Measurements from ENCODE around the gene WSB1.

The WSB1 gene

DNA sequence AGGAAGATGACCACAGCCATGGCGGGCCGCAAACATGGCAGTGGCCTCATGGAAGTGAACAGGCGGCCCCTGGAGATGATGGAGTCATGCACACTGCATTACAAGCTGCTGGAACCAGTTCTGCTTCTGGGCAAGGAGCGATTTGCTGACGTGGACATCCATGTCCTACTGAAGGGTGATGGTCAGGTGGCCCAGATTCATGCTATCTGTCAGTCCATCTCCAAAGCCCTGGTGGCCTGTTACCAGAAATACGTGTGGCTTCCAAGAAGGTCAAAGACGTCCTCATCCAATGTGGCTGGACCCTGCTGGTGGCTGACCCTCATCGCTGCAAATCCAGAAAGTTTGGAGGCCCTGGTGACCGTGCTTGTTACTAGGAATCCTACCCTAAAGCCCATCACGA, 13.4 kb upstream of the WSB1 start:
- DNase-seq, result no peak

DNA sequence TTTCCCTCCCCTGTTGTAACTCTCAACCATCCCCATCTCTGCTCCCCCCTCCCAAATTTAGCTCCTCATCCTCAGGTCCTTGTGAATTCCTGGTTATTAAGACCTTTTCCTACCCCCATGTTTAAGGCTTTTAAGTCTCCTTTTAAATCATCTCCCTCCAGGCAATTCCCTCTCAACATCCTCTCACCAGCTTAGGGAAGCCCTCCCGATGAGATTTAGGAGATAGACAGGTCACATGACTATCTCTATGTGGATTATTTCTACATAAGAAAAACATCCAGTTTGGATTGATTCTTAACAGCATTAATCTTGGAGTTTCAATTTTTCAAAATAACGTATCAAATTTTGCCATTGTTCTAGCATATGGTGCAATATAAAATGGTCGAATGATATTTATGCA, 12.5 kb upstream of the WSB1 start:
- no peak for DNase-seq

GRCh38 chr17:27282054-27282551, 11.8 kb upstream of the WSB1 start:
- peak; percentile 65 for DNase-seq

GRCh38 chr17:27283060-27283459, 10.9 kb upstream of the WSB1 start:
- DNase-seq, result no peak

GRCh38 chr17:27283751-27284150, 10.2 kb upstream of the WSB1 start:
- DNase-seq, result no peak

GRCh38 chr17:27284811-27285415, 9.0 kb upstream of the WSB1 start:
- no peak for DNase-seq

GRCh38 chr17:27285516-27285915, 8.4 kb upstream of the WSB1 start:
- no peak for DNase-seq

DNA sequence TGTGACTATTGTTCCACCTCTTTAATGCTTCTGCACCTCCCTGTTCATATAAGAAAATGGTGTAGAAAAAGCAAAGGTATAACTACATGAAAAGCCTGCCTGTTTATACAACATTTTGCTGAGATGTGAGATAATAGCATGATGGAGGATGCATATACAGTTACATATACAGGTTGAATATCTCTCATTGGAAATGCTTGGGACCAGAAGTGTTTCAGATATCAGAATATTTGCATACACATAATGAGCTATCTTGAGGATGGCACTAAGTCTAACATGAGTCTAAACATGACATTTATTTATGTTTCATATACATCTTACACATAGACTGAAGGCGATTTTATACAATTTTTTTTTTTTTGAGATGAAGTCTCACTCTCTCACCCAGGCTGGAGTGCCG, 5.7 kb upstream of the WSB1 start:
- DNase-seq, result no peak

GRCh38 chr17:27289856-27290255, 4.1 kb upstream of the WSB1 start:
- DNase-seq, result no peak

- no peak for DNase-seq
Measured at GRCh38 chr17:27290916-27291598, 2.9 kb upstream of the WSB1 start.

GRCh38 chr17:27293359-27293897, 486 bp upstream of the WSB1 start:
- no peak for DNase-seq

DNA sequence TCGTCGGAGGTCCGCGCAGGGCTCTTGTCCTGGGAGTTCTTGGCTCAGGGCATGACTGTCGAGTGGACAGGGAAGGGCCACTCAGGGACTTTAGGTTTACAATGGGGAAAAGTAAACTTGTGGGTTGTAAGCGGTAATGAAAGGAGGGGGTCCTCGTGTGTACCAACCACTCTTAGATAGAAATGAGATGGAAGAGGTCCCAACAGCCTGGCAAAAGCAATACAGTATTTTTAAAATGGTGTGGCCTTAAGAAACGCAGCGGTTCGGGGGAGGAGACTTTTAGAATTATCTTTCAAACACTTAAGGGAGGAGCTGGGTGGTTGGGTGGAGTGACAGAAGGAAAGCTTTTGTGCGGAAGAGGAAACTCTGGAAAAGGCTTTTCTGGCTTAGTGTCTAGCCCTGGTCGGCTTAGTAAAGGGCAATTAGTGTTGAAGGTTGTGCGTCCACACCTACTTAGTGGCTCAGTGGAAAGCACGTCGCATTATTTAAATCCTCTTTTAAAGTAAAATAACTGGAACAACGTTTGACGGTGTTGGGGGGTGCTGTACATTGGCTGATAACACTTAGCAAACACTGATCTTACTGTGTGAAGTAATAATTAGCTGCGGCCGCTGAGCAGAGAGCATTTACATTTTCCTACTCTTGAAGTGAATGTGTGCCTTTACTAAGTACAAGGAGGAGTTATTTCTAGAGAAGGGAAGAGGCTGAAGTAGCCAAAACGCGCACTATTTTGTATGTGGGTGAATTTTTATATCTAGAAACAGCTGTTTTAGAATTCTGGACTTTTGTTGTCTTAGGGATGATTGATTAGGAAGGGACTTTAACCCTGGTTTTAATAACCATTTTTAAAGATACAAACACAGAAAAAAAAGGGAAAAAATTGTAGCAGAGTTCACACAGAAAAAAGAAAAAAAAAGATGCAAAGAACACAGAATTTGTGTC, 1.0 kb downstream of the WSB1 start:
- DNase-seq, result peak; percentile 86

DNA sequence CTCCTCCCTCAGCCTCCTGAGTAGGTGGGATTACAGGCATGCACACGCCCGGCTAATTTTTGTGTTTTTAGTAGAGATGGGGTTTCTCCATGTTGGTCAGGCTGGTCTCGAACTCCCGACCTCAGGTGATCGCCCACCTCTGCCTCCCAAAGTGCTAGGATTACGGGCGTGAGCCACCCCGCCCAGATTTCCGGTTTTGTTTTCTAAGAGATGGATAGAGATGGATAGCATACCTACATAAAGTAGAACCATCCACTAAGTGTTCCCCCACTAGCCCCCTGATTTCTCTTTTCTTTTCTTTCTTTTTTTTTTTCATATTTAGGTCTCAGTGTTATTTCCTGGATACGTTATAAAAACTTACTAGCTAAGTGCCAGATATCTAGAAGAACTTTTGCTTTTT, 2.0 kb downstream of the WSB1 start:
- DNase-seq, result no peak

DNA sequence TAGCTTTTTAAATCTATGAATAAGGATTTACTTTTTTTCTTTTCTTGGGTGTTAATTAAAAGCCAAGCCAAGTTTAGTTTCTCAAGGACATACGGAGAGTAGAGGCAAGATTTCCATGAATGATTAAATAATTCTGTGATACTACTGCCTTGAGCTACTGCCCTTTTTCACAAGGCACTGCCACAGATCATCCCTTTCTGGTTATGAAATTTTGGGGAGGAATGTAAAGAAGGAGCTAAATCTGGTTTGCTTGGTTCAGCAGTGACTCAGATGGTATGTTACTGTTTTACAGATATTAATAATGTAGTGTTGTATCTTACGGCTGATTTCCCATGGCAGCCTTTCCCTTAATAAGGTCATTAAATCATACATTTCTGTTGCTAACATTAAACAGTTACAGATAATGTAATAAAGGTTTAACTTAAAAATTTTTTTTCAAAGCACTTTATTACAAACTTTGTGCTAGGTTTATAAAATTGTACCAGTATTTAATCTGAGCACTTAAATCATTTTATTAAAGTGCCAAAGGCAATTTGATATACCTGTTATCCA, 2.6 kb downstream of the WSB1 start:
- DNase-seq, result peak; percentile 78

GRCh38 chr17:27299384-27300049, 5.6 kb downstream of the WSB1 start:
- no peak for DNase-seq

DNA sequence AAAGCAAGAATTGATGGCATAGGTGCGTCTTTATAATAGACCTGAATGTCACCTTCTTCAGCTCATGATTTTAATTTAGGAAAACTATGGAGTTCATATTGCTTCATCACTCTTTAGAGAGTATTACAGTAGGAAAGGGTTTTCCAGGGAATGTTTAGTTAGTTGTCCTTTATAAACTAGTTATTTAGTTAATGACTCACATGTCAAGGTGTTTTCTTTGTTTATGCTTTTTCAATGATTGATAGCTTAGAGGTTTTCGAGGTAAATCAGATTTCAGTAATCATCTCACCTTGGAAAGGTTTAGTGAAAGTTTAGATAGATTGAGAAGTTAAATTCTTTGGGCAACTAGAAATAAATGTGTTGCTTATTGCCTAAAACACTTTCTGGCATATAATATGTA, 9.8 kb downstream of the WSB1 start:
- DNase-seq, result no peak

- no peak for DNase-seq
Measured at GRCh38 chr17:27306276-27306835, 12.4 kb downstream of the WSB1 start.

GRCh38 chr17:27310565-27311110, 16.7 kb downstream of the WSB1 start:
- DNase-seq, result no peak

DNA sequence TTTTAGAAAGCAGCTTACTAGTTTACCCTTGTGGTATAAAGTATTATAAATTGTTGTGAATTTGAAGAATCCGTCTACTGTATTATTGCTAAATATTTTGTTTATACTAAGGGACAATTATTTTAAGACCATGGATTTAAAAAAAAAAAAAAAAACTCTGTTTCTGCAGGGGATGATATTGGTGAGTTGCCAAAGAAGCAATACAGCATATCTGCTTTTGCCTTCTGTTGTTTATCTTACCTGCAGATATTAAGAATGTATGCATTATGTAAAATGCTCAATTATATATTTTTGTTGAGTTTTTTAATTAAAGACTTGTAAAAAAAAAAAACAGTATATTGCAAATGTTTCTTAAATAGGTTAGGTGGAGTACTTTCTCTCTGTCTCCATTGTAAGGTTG, 19.4 kb downstream of the WSB1 start:
- no peak for DNase-seq

- DNase-seq, result peak; percentile 75
Measured at GRCh38 chr17:27315322-27315721, 21.4 kb downstream of the WSB1 start.

DNA sequence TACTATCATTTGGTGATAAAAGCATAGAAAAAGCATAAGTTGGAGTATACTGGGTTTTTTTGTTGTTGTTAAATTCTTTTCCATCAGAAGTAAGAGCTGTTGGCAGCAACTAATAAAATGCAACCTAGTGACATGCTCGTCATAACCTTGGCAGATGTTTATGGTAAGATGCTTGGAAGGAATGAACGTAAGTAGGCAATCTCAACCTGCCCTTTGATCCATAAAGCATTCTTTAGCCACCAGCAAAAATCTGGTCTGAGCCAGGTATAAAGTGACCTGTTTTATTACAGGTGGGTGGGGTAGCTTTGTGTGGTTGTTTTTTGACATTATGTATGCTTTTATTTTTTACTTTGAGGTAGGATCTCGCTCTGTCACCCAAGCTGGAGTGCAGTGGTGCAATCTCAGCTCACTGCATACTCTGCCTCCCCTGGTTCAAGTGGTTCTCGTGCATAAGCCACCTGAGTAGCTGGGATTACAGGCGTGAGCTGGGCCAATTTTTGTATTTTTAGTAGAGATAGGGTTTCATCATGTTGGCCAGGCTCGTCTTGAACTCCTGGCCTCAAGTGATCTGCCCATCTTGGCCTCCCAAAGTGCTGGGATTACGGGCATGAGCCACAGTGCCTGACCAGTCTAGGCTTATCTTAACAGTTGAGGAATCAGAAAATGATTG, 22.0 kb downstream of the WSB1 start:
- no peak for DNase-seq

Measured in fibroblast of skin of right biceps (primary cell).